Right renal pelvis (tissue), 4 donors: ENCODE data around the gene PCYT2. TPM values are rescaled to one million over a fixed set of nuclear protein-coding genes. Genes with fewer than 3 reads are reported as not detected.

Source experiments
- DNase-seq, 4 donors: peaks; one replicate each; pipeline ENCODE4 v3.0.0-alpha.2; 2013; ENCODE audit warnings: low read depth in 4 of 4, low spot score in 3 of 4, missing footprints in 1 of 4
- polyA plus RNA-seq, 4 donors: library from polyadenylated mRNA; unstranded; fragments of 120-200 nt; gene quantifications; one replicate each; pipeline ENCODE4 v1.2.1, GENCODE V29; 2013; ENCODE audit not compliant: insufficient read length in 4 of 4

Gene PCYT2
- polyA plus RNA-seq, 4 donors, result 44.0 to 53.7 (median 46.6) TPM

DNA sequence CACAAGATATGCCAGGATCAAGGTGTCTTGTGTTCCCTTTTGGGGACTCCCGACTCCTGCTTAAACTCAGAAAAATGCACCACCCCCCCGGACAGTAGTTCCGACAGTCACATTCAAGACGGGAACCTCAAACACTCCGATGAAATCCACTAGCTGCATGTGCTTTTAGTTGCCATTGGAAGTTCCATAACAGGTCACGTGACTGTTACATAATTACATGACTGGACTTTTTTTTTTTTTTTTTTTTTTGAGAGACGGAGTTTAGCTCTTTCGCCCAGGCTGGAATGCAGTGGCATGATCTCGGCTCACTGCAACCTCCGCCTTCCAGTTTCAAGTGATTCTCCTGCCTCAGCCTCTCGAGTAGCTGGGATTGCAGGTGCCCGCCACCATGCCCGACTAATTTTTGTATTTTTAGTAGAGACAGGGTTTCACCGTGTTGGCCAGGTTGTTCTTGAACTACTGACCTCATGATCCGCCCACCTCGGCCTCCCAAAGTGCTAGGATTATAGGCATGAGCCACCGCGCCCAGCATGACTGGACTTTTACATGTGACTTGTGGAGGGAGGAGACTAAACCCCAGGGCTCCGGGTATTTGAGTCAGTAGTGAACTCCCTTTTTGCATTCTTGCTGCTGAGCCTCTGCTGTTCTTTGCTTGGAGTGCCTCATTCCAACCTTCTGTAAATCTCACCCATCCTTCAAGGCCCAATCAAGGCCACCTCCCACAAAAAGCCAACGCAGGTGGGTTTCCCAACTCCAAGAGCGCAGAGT, 5.2 kb upstream of the PCYT2 start:
- DNase-seq, result no peak

- no peak for DNase-seq
Measured at GRCh38 chr17:81915331-81915730, 4.1 kb upstream of the PCYT2 start.

DNA sequence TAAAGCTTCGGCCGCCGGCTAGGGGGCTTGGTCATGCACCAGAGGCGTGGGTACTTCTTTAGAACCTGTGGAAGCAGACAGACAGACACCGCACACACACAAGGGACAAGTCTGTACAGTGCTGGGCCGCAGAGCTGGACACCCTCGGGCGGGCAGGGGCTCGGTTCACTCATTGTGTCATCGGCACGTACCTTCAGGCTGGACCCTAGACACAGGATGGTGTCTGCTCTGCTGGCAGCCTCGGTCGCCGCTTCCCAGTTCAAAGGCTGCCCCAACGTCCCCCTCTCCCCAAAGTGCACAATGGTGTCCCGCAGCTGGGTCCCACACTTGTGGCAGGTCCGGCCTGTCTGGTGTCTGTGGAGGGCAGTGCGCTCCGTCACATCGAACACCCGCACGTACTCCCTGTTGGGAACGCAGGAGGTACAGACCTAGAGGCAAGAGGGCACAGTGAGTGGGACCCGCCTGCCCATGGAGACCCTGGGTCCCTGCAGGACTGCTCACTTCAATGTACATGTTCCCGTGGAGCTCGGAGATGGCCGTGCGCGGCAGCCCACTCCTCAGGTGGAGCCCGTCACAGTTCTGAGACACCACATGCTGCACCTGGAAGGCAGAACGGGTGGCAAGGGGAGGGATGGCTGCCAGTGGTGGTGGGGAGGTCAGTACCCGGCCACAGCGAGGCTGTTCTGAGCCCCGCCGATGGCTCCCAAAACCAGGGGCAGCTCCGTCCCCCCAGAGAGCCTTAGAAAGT, 3.1 kb upstream of the PCYT2 start:
- no peak for DNase-seq

DNA sequence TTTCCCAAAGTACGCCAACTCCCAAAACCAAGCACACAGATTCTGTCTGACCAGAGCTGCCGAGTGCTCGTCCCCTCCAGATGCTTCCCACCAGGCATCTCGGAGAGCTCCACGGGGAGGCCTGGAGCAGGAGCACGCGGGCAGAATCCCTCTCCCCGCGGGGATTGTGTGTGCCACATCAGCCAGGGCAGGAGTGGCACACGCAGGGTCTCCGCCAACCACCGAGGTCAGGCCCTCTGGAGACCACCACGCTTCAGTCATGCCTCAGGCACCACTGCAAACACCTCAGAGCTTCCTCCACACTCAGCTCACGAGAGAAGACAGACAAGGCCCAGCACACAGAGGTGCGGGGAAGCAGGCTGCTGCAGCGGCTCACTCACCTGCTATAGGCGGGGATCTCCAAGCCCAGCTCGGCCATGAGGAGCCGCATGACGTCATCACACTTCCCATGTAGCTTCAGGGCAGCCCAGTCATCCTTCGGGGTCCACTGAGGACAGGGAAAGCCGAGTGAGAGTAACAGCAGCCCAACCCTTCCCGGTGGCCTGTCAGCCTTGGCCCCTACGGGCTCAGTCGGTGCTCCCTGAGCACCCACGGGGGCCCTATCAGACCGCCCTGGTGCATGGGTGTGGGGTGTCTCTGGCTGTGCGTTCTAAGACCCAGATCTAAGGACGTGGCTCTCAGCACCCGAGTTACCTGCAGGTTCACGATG, 2.3 kb upstream of the PCYT2 start:
- DNase-seq, result no peak

GRCh38 chr17:81912441-81913309, 1.5 kb upstream of the PCYT2 start:
- DNase-seq, result no peak

DNA sequence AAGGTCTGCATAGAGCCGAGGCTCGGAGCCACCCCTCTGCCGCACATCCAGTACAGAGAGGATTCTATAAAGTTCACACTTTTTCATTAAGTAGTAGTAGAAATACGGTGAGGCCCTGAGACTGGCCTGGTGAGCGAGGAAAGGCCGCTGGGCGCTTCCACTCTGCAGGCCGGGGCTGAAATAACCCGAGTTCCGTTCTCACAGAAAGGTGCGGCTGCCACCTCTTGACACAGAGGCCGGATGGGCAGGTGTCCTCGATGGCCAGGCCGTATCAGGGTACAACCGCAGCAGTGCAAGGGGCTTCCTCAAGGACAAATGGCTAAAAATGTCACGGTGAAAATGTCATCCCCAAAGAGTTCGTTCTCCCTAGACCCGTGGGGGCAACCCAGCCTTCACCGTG, 770 bp upstream of the PCYT2 start:
- no peak for DNase-seq

DNA sequence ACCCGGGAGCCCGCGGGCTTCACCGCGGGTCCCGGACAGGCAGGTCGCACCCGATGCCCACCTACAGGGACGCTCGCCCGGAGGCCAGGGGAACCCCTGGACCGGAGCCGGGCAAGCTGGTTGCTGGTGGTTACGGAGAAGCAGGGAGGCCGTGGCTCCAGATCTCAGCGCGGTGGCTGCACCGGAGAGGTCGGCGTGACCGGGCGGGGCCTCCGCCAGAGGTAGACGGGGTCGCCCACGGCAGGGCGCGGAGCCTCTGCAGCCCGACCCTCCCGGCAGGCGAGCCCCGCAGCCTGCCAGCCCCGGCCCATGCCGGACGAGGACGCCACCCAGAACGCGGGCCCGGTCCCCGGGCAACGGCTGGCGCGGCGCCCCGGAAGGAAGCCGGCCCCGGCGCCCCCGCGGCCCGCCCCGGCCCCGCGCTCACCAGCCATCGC, 341 bp downstream of the PCYT2 start:
- no peak for DNase-seq

DNA sequence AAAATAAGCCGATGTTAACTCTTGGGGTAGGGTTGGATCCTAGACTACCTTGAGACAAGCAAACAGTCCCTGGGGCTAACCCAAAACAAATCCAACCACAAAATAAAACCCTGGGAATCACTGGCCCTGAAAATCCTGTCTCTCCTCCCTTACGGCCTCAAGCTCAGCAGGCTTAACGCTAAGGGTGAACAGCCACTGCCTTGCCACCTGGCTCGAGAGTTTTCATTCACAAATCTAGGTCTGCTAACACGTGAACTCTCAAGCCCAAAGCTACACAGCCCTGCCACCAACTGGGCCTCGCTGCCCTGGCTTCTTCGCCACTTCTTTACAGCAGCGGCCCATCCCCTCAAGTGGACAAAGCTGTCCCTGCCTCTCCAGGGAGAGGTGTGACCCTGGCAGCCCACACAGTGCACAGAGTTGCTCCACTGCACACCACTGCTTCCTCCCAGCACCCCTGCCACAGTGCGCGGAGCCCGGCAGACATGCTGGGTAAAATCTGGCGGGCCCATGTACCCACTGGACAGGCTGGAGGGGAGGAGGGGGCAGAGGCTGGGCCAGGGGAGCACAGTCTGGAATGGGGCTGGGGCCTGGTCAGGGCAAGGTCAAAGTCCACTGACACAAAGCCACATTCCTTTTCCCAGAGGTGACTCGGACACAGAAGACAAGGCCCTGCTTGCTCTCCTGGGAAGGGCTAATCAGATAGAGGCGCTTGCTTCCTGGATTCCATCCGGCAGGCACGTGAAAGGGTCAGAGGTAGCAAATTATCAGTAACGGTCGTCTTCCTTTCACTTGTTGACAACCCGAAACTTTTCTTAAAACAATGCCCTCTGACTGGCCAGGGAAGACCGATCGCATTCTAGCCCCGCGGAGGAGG, 996 bp downstream of the PCYT2 start:
- no peak for DNase-seq

- DNase-seq, result no peak
Measured at GRCh38 chr17:81909231-81909630, 2.0 kb downstream of the PCYT2 start.

GRCh38 chr17:81908793-81909192, 2.4 kb downstream of the PCYT2 start:
- DNase-seq, result no peak

GRCh38 chr17:81907219-81908145, 3.7 kb downstream of the PCYT2 start:
- no peak for DNase-seq

DNA sequence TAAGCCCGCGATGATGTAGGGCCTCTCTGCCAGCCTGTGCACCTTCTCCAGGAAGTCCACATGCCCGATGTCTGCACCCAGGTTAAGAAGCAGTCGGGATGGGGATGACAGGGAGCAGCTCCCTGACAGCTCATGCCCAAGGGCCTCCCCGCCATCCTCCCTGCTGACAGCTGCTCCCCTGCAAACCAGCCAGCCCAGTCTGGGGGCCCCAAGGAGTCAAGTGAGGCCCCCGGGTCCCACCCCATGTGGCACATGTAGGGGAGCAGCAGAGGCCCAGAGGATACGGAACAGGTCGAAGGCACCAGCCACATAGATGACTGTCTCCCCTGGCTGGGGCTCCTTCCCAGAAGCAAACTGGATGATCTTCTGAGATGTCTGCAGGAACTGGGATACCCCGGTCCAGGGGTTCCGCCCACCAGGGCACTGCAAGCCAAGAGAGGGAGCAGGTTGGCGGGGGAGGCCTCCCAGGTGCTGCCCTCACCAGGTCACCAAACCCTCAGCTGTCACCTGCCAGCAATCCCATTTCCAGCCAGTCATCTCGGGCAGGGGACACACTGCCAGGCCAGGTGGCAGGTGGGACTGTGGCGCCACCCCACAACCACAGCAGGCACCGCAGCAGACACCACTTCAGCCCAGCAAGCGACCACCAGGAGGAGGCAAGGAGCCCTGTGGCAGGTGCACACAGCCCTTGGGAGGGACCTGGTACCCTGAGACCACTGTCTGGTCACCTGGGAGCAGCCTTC, 4.6 kb downstream of the PCYT2 start:
- DNase-seq, result no peak

DNA sequence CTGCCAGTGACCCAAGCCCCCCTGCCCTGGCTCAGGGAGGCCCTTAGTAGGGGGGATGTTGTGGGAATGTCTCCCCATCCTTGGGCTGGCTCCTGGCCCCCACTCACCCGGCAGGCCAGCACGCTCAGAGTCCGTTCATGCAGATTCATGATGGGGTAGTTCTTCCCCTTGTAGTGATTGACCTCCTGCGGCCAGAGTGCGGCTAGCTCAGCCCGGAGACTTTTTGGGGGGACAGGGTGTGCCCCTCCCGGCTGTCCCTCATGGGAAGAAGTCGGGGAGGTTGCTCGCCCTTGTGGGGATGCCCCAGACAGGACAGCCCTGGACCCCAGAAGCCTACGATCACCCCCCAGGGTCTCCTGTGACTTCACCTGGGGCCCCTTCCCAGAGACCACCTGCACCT, 5.2 kb downstream of the PCYT2 start:
- DNase-seq, result no peak

DNA sequence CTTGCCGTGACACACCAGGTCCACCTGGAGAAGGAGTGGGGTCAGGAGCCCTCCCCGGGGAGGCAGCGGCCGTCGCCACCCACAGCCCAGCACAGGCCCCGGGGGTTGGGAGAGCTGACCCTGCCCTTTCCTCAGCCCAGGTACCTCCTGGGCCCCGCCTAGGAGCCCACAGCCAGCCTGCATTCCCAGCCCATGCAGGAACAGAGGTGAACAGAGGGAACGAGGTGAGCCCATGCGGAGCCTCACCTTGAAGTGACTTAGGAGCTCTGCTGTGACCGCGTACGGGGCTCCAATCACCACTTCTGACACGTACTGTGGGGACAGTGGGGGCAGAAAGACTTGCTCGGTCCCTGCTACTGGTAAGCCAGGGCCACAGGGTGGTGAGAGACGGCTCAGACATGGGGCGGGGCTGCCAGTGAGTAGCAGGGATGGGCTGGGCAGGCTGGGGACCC, 5.7 kb downstream of the PCYT2 start:
- no peak for DNase-seq

DNA sequence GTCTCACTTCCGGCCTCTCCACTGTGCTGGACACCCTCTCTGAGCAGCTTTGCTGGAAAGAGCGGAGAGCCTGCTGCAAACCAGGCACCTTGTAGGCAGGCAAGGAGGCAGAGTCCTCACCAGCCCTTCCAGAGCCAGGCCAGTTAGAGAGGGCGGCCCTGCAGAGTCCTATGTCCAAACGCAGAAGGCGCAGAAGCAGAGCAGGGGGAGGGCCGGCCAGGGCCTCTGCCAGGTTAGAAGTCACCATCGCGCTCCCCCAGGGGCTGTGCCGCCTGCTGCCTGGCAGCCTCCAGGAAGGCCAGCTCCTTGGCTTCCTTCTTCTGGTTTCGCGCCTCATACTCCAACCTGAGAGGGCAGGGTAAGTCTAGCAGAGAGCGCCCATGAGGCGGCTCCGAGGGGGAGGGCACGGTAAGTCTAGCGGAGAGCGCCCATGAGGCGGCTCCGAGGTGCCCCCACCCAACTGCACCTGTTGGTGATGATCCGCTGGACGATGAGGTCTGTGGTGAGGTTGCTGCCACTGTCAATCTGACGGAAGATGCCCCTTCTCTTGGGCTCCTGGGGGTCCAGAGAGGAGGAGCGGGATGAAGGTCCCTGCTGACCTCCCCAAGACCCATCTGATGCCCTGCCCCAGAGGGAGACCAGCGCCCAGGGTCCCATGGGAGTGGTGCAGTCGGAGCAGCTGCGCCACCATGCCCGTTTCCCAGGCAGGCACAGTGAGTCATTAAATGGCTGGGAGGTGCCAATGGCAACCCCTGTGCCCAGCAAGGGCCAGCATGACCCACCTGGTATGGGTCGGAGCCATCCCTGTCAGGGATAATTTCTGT, 6.4 kb downstream of the PCYT2 start:
- no peak for DNase-seq

DNA sequence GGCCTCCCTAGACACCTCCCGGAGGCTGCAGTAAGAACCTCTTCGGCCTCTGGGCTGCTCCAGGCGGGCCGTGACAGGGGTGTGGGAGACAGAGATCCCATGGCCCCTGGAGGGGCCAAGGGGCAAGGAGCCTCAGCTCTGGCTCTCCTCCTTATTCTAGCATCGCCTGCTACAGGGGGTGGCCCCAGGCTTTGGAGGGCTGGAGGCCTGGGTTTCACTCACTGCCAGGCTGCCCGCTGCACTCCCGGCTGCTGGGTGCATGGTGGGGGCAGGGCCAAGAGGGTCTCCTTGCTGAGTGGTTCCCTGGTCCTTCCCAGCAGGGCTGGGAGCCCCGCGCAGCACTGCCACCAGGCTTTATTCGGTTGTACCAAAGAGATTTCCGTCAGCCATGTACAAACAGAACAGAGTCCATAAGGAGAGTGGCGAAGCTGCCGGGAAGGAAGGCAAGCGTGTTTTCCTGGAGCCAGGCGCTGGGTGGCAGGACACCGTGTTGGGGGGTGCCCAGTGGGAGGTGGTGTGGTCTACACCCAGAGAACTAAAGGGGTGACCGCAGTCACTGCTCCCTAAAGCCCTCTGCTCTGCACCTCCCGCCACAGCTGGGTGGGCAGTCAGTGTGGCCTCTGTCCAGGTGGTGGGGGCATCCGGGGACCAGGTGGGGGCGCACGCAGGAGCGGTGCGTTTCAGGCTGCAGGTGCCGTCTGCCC, 7.2 kb downstream of the PCYT2 start:
- no peak for DNase-seq
